Thoracic aorta (tissue), 2 donors: ENCODE measurements around the gene INSIG1. TPM values are rescaled to one million over a fixed set of nuclear protein-coding genes. Genes with fewer than 3 reads are reported as not detected.

Experiments used
- ATAC-seq: fragments of 150-250 bp; one replicate; pipeline ENCODE4 v1.8.0; 2017; ENCODE audit warnings: low read depth; ENCODE audit not compliant: insufficient number of reproducible peaks, low FRiP score
- DNase-seq: peaks from one replicate; pipeline ENCODE4 v3.0.0-alpha.2; 2020; ENCODE audit warnings: low spot score
- H3K27ac ChIP-seq, 2 donors: fragments of 200-600 bp; sonication (generic); 1 replicate in 1 of 2; 2 replicates in 1 of 2; pipeline ENCODE4 v1.5.1; 2016; ENCODE audit warnings: mild to moderate bottlenecking in 2 of 2, moderate library complexity in 2 of 2
- H3K27me3 ChIP-seq: fragments of 200-600 bp; sonication (generic); replicated peaks from 2 replicates; pipeline ENCODE4 v1.6.0; 2016; ENCODE audit warnings: mild to moderate bottlenecking; ENCODE audit not compliant: insufficient read depth
- H3K36me3 ChIP-seq: fragments of 200-600 bp; sonication (generic); one replicate; pipeline ENCODE4 v1.5.1; 2016
- H3K4me1 ChIP-seq, 2 donors: fragments of 200-600 bp; sonication (generic); 1 replicate in 1 of 2; 2 replicates in 1 of 2; pipeline versions ENCODE4 v1.5.1 to v1.6.0; 2016; ENCODE audit warnings: low read depth in 2 of 2, mild to moderate bottlenecking in 1 of 2; ENCODE audit not compliant: control insufficient read depth in 1 of 2
- H3K4me3 ChIP-seq: fragments of 200-600 bp; sonication (generic); 2 replicates; pipeline ENCODE4 v1.5.1; 2016; ENCODE audit warnings: mild to moderate bottlenecking
- H3K9me3 ChIP-seq: fragments of 200-600 bp; sonication (generic); 2 replicates; pipeline ENCODE4 v1.5.1; 2016
- total RNA-seq, 2 donors: library from RNA; depleted of rRNA; stranded (reverse); fragments of >200 nt; gene quantifications; one replicate each; pipeline versions ENCODE4 v1.1.0 to v1.2.3, GENCODE V29; 2016
- TF ChIP-seq, protein P1 (sequence below): fragments of 200-600 bp; sonication (generic); IDR thresholded peaks from one replicate; pipeline ENCODE4 v1.5.1; 2019; ENCODE audit warnings: antibody characterized with exemption

Gene INSIG1
- total RNA-seq, 2 donors from 2014 or later, result 42.9 to 83.2 TPM

DNA sequence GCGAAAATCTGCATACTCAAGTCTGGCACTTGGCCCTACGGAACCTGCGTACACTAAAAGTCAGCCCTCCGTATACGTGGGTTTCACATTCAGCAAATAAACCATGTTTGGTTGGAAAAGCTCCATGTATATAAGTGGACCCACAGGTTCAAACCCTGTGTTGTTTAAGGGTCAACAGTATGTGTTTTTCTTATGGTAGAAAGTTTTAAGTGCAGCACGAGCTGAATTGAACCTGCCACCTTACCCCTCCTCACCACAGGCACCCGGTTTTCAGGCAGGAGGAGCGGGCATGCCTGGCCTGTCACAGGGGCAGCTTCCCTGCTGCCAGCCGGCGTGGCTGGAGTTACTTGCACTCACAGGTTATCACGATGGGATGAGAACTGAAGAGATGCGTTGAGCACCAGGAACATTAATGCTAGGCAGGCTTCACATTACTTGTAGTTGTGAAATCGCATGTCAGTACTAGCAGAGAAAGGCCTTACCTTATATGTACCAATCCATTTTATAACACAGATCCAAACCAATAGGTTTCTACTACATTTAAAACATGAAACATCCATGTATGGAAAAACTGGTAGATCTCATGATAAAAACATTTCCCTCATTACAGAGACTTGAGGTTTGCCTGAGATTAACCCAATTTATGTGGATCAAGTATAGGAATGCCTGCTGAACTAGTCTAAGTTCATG lies 12.9 kb downstream of the INSIG1 start:
- Histone ChIP-seq H3K4me1 (no peaks in the 10 kb centered on the region), H3K36me3 (peaks cover 20% of the 10 kb centered on the region), H3K27me3 (no peaks in the 10 kb centered on the region), H3K27ac (no peak overlapping the region), H3K9me3 (no peaks in the 10 kb centered on the region), H3K4me3 (no peak overlapping the region)
- DNase-seq (no peak), ATAC-seq (no peak)
- TF ChIP-seq, protein P1, sequence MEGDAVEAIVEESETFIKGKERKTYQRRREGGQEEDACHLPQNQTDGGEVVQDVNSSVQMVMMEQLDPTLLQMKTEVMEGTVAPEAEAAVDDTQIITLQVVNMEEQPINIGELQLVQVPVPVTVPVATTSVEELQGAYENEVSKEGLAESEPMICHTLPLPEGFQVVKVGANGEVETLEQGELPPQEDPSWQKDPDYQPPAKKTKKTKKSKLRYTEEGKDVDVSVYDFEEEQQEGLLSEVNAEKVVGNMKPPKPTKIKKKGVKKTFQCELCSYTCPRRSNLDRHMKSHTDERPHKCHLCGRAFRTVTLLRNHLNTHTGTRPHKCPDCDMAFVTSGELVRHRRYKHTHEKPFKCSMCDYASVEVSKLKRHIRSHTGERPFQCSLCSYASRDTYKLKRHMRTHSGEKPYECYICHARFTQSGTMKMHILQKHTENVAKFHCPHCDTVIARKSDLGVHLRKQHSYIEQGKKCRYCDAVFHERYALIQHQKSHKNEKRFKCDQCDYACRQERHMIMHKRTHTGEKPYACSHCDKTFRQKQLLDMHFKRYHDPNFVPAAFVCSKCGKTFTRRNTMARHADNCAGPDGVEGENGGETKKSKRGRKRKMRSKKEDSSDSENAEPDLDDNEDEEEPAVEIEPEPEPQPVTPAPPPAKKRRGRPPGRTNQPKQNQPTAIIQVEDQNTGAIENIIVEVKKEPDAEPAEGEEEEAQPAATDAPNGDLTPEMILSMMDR, result no peak

DNA sequence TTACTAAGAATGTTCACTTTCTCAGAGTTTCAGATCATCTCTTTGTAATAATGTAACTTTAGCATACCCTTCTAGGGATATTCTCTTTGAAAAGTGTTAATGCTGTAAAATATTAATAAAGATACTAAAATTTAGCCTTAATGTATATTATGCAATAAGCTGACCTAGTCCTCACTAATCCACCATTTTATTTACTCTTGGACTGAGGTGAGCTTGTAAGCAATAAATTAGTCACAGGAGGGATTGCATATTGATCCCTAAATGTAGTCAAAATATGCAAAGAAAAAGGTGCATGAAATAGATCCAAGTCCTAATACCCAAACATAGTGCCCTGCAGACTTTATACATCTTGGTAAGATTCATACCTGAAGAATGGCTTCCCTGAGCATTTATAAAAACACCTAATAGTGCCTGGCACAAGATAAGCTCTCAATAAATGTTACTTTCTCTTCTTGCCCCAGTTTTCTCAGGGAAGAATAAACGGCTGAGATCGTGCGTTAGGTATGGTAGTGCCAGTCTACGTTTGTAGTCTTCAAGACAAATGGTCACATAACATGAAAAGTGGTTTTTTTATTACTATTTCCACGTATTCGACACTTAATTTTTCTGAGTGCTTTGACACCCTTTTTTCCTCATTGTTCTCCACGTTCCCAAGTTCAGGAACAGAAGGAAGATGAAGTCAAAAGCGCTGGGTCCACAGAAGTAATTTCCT lies 14.3 kb downstream of the INSIG1 start:
- no peak overlapping the region for H3K27ac ChIP-seq
- no peak for DNase-seq
- H3K27me3 ChIP-seq, result no peaks in the 10 kb centered on the region
- TF ChIP-seq, protein P1, result no peak
- H3K9me3 ChIP-seq, result no peaks in the 10 kb centered on the region
- H3K36me3 ChIP-seq, result peaks cover 20% of the 10 kb centered on the region
- H3K4me3 ChIP-seq, result no peak overlapping the region
- ATAC-seq, result no peak
- no peaks in the 10 kb centered on the region for H3K4me1 ChIP-seq

DNA sequence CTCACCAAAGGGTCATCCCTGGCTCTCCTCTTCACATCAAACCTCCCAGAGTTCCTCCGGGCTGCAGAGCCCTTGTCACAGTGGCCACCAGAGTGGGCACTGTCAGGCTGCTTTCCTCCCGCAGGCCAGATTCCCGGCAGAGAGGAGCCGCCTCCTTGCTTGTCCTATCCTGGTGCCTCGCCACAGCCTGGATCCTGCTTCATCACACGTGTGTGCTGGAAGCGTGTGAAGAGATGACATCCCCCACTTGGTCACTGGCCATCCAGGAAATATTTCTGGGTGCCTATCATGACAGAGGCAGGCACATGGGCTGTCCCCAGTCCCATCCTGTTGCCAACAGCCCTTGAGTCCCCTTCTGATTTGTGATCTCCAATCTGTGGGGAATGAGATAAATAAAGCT lies 15.0 kb downstream of the INSIG1 start:
- no peak overlapping the region for H3K4me3 ChIP-seq

DNA sequence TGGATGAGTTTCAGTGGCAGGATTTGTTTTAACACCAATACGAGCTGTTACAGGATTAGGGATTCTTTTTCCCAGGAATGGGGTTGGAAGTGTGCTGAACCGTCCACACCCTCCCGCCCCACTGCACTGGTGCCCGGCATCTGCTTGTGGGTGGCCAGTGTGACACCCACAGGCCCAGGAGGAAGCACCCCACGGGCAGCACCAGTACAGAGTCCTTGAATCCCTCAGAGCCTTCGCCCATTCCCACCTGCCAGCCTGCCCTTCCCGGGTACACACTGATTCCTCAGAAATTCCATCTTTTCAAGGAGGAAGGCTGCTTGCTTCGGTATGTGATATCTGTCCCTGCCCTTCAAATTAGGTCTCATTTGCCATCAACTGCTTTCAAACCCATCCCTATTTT lies 15.4 kb downstream of the INSIG1 start:
- Histone ChIP-seq H3K27me3 (no peaks in the 10 kb centered on the region), H3K27ac (no peak overlapping the region), H3K4me3 (no peak overlapping the region), H3K9me3 (no peaks in the 10 kb centered on the region), H3K36me3 (peaks cover 13% of the 10 kb centered on the region), H3K4me1 (no peaks in the 10 kb centered on the region)
- DNase-seq, result no peak
- TF ChIP-seq, protein P1, result no peak
- ATAC-seq, result no peak

More for the DNA sequence above, 15.0 kb downstream of the INSIG1 start:
- Histone ChIP-seq H3K36me3 (peaks cover 15% of the 10 kb centered on the region), H3K9me3 (no peaks in the 10 kb centered on the region), H3K27ac (no peak overlapping the region), H3K27me3 (no peaks in the 10 kb centered on the region), H3K4me1 (no peaks in the 10 kb centered on the region)
- ATAC-seq, result no peak
- TF ChIP-seq, protein P1, result no peak
- DNase-seq, result no peak

DNA sequence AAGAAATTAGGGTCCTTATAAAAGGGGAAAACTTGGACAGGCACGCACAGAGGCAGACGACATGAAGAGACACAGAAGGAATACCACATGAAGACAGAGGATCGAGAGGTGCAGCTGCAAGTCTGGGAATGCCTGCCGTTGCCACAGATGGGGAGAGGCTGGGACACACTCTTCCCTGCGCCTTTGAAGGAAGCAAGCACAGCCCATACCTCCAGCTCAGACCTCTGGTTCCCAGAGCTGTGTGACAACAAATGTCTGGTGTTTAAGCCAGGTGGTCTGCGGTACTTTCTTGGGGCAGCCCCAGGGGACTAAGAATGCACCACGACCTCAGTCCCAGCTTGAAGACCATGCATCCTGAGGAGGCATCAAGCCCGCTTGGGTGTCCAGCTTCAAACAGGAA lies 18.3 kb downstream of the INSIG1 start:
- Histone ChIP-seq H3K9me3 (no peaks in the 10 kb centered on the region), H3K27ac (no peak overlapping the region), H3K27me3 (no peaks in the 10 kb centered on the region), H3K4me3 (no peak overlapping the region), H3K4me1 (no peaks in the 10 kb centered on the region), H3K36me3 (no peaks in the 10 kb centered on the region)
- TF ChIP-seq, protein P1, result no peak
- no peak for ATAC-seq
- no peak for DNase-seq
